ENCODE results near the gene GFOD2.
"Not testable (repeated sequence)": the region's sequence is repeated elsewhere in the genome, so short reads cannot be mapped to it uniquely, and the experiment has no call there.

Gene GFOD2, protein sequence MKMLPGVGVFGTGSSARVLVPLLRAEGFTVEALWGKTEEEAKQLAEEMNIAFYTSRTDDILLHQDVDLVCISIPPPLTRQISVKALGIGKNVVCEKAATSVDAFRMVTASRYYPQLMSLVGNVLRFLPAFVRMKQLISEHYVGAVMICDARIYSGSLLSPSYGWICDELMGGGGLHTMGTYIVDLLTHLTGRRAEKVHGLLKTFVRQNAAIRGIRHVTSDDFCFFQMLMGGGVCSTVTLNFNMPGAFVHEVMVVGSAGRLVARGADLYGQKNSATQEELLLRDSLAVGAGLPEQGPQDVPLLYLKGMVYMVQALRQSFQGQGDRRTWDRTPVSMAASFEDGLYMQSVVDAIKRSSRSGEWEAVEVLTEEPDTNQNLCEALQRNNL

DNA sequence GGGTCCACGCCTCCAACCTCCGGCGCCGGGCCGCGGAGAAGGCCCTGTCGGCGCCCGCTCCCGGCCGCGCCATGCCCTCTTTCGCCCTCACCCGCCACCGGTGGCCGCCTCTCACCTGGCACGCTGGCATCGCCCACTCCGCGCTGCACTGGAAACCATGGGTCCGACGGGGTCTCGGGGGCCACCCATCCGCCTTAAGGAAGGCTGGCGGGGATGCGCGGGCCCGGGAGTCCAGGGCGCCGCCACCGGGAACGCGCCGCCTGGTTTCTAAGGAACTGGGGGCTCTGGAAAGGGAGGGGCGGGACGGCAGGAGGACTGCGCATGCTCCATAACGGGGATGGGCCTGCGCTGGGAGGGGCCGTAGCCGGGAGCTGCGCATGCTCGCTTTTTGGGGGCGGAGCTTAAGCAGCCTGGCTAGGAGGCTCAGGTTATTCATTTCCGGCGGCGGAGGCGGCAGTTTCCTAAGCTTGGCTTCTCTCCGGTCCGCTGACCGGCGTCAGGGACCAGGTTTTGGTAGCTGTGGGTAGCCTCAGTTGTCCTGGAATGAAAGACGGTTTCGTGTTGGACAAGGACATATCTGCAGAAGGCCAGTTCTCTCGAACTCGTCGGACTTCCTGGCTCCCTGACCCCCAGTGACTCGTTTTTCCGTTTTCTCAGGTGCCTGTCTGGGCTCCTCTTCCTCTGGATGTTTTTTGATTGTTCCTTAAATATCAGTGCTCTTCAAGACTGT is at the start of gene GFOD2:
Gene GFOD2, minus strand, starts transcription at position 269 of the 730 bp plus-strand sequence. CDS start 33,601 bp downstream, outside the sequence.
- DNase-seq = peak; percentile 96

DNA sequence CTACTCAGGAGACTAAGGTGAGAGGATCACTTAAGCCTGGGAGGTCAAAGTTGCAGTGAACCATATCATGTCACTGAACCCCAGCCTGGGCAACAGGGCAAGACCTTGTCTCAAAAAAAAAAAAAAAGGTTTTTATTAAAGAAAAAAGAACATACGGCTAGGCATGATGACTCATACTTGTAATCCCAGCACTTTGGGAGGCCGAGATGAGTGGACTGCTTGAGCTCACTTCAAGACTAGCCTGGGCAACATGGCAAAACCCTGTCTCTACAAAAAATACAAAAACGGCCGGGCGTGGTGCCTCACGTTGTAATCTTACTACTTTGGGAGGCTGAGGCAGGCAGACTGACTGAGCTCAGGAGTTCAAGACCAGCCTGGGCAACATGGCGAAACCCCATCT is 48.8 kb upstream of the GFOD2 start:
- no peak for DNase-seq

DNA sequence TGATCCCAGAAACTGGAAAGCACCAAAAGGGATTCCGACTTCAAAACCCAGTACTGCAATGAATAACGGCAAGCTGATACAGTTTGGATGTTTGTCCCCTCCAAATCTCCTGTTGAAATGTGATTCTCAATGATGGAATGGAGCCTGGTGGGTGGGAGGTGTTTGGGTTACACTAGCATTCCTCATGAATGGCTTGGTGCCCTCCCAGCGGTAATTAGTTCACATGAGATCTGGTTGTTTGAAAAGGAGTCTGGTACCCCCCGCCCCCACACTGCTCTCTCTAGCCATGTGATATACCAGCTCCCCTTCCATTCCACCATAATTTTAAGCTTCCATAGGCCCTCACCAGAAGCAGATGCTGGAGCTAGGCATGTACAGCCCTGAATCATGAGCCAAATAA is 47.2 kb upstream of the GFOD2 start:
- no peak for DNase-seq

DNA sequence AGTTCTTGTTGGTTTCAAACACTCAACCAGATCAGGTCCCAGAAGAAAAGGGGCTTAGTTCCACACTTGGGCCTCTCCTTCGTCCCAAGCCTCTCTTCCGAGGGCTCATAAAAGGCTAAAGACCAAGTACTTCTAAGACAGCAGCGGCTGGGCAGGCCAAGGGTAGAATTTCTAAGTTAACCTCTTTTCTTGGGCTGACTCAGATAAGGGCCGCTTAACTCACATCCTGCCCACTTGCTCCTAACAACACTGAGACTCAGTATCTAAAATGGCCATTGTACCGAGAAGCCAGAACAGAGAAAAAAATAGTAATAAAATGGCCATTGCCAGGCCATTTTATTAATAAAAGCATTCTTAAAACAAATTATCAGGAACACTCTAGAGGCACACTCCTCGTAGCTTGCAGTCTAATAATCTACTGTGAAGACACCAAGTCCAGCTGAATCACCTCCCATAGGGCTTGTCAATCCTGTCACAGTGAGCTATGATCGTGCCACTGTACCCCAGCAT is 45.1 kb upstream of the GFOD2 start:
- no peak for DNase-seq

DNA sequence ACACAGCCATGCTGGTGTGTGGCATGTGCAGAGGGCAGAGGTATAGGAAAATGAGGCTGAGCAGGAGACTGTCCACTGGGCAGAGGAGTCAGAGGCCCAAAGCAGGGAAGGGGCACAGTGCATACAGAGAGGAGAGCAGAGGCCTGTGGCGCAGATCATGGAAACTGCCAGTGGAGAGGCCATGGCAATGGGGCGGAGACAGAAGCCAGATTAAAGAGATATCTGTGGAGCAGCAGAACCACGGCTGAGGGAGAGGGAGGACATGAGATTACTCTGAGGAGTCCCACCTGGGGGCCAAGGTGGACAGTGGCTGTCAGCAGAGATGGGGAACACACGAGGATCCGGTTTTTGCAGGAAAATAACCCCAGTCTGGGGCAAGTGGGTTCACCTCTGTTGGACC is 44.0 kb upstream of the GFOD2 start:
- DNase-seq = no peak

DNA sequence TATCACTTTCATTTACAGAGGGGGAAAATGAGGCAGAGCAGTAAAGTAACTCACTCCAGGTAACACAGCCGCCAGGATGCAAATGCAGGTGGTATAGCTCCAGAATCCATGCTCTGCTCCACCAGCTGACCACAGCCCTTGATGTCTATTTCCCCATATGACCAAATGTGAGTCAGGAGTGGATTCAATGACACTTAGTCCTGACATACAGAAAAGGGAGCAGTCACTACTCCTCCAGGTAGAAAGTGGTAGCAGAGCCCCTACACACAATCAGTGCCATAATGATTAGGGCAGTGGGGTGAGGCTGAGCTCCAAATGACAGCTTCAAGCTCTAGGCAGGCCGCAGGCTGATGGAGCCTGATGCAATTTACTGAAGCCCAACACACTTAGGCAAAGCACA is 43.3 kb upstream of the GFOD2 start:
- no peak for DNase-seq

DNA sequence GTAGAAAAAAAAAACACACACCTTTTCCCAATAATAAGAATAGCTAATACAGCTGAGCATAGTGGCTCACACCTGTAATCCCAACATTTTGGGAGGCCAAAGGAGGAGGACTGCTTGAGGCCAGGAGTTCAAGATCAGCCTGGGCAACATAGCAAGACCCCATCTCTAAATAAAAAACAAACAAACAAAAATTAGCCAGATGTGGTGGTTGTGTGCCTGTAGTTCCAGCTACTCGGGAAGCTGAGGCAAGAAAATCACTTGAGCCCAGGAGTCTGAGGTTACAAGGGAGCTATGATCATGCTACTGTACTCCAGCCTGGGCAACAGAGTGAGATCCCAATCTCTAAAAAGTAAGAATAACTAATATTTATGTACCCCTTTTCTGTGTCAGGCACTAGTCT is 42.8 kb upstream of the GFOD2 start:
- no peak for DNase-seq

DNA sequence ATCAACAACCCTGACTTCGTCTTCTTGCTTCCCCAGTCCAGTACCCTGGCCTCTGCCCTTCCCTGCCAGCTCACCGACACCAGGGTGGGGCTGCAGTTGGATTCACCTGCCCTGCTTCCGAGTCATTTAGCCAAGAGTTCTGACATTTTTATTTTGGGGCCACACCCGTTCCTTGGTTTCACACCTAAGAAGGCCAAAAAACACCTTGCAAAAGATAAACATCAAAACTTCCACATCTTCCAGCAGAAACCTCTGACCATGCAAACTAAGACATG is 41.8 kb upstream of the GFOD2 start:
- no peak for DNase-seq

DNA sequence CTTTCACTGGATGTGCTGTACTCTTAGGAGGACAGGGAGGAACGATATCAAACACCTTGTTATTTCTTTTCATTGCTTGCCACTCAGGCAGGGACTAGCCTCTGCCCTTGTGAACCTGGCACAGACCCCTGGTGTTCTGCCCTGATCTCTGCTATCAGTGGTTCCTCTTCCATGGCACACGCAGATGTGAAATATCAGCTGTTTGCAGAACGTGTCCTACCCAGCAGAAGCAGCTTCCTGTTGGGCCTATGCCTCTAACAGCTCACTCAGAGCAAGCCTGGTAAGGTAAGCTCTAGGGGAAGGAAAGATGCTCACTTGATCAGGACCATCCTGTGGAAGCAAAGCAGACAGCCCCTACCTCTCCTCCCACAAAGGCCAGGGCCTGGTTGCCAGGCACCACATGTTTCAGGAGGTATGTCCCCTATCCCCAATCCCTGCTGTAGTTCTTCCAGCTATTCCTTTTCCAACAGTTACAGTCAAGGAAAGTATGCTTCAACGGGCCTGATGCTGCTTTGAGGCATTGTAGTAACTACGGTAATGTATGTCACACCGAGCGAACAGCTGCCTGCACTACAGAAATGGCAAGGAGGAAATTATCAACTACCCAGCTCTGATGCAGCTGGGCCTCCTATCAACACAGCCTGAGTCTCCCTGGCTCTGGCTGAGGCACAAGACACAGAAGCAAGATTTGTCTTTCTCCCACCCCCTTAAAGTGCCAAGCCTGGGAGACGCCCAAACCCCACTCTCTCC is 41.3 kb upstream of the GFOD2 start:
- no peak for DNase-seq

DNA sequence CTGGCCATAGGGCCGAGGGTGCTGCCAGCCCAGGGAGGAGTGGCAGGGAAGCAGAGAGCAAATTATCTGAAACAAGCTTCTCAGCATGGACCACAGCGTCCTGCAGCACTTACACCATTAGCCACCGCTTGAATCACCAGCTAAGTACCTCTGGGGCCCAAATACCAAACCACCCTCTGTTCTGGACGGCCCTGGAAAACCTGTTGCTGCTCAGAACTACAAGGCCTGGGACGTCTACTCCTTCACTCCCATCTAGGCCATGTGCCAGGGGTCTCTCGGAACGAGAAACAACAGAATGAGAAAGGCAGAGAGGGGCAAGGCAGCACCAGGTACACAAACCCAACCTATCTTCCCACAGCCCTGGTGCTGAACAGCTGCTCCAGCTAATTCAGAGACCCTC is 39.9 kb upstream of the GFOD2 start:
- DNase-seq = no peak

DNA sequence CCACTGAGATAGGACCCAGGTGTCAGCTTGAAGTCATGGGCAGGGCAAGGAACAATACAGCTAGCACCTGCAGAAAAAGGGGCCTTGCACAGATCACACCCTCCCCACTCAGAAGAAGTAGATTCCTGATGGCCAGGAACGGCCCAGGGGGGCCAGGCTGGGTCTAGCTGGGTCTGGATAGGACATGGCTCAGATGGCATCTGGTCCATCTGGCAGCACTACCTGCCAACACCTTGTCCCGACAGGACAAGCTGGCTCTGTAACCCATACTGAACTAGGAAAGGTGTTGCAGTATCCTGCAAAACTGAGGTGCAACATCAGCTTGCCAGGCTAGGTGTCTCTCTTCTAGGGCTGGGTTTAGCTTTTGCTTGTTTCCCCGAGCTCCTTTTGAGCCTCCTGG is 38.9 kb upstream of the GFOD2 start:
- DNase-seq = no peak

DNA sequence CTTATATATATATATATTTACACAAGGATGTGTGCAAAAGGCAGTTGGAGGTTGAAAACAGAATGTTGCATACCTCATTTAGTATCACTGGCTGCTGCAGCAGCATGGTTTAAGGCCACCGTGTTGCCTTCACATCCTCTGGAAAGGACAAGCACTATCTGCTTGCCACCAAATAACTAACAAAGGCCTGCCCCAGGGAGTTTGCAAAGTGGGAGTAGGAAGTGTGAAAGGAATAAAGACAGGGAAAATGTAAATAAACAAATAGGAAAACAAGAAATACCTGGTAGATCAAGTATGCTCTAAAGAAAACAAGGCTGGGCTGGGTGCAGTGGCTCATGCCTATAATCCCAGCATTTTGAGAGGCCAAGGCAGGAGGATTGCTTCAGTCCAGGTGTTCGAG is 33.5 kb upstream of the GFOD2 start:
- no peak for DNase-seq

DNA sequence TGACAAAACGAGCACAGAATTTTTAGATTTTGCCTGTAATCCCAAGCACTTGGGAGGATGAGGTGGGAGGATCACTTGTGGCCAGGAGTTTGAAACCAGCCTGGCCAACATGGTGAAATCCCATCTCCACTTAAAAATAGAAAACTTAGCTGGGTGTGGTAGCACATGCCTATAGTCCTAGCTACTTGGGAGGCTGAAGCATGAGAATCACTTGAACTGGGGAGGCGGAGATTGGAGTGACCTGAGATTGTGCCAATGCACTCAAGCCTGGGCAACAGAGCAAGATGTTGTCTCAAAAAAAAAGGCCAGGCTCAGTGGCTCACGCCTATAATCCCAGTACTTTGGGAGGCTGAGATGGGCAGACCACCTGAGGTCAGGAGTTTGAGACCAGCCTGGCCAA is 32.2 kb upstream of the GFOD2 start:
- not testable (repeated sequence) for DNase-seq

DNA sequence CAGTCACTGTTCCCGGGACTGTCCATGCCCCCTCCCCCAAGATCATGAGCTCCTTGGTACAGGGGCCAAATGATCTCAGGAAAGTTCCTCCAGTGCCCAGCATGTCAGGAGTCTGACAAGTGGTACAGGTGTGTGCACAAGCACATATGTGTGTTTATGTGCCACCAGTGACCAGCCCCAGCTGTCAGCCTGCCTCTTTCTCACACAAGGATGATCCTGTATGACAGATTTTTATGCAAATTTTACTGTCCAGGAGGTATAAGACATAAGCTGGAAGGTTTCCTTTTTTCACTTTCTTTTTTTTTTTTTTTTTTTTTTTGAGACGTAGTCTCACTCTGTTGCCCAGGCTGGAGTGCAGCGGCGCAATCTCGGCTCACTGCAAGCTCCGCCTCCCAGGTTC is 31.4 kb upstream of the GFOD2 start:
- no peak for DNase-seq

DNA sequence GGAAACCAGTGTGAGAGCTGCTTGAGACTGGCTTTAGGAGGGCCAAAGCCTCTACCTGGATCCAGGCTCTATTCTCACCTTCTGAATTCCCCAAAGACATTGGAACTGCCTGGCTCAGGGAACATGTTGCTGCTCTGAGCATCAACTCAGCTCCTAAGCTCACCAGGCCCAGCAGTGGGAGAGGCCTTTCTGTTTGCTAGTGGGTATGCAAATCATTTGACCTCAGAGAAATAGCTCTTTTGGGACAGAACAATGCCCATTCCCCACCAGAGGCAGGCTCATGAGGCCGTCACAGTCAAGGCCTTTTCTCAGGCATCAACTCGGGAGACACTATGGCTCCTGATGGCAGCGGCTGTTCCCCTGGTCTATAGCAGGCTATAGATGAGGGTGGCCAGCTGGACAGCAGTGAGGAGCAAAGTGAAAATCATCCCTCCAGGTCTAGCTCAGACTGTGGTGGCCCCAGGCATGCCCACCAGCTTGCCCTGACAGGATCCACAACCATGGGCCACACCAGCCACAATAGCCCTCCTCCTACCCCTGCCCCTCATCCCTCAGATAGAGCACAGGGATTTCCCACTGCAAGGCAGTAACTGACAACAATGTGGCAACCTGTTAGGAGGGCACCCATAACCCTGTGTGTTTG is 30.4 kb upstream of the GFOD2 start:
- DNase-seq = no peak

DNA sequence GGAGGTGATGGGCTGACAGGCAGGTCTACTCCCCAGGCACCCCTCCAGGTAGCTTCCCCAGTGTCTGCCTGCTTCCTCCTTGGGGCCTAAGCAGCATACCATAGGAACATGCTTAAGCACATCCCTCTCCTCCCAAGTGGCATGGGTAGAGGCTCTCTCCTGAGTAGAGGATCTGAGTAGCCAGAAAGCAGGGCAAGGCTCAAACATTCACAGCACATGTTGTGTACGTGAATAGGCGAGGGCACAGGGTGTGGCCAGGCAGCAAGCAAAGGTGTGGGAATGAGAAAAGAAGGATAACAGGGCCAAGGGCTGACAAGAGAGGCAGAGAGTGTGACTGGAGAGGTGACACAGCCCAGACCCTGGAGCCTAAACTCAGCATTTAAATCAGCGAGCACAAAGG is 29.7 kb upstream of the GFOD2 start:
- no peak for DNase-seq

DNA sequence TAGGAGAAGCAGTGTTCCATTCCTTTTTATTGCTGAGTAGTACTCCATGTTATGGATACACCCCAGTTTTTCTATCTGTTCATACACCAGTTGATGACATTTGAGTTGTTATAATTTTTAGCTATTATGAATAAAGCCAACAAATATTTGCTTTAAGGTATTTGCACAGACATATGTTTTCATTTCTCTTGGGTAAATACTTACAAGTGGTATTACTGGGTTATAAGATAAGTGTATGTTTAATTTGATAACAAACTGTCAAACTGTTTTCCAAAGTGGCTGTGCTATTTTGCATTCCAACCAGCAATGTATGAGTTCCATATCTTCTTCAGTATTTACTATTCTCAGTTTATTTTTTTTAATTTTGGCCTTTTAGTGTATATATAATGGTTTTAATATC is 27.7 kb upstream of the GFOD2 start:
- no peak for DNase-seq

DNA sequence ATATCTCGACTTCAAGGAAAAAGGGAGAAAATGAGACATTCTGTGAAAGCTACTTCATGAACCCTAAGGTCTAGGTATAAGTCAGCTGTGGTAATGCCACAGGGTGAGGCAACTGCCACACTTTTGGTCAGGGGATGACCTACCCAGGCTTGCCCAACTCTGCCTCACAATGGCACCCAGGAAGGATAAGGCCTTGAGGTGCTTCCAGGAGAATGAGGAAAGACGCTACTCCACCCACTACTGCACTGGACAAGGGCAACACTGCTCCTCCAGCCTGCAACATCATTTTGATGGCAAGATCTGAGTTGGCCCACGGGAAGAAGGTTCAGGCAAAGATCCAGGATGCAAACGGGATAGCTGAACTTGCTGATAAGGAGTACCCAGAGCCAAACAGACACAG is 22.0 kb upstream of the GFOD2 start:
- DNase-seq = no peak

DNA sequence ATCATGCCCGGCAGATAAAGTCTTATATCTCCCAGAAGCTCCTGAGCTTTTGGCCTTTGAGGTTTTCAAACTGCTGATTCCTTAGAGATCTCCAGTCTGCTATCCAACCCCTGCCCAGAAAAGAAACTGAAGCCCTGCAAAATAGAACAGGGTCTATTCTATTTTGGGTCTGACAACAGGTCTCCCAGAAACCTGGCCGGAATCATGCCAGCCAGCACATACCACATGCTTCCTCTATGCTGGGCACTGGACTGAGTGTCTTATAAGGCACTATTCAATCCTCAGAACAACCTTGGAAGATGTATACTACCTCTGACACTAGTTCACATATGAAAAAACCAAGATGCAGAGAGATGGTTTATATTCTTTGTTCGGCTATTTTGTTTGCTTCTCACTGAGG is 21.3 kb upstream of the GFOD2 start:
- no peak for DNase-seq

DNA sequence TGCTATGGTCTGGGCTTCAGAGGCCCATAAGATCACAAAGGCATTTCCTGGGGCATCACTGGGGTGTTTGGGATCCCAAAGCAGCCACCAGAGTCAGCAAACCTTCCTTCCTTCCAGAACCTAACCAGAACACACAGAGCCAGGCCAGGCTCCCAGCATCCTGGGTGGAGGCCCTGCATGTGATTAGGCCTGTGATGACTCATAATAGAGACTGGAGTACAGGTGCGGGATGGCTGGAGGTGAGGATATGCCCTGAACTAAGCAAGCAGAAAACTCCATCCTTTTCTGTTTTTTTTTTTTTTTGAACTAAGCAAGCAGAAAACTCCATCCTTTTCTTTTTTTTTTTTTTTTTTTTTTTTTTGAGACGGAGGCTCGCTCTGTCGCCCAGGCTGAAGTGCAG is 17.7 kb upstream of the GFOD2 start:
- no peak for DNase-seq

DNA sequence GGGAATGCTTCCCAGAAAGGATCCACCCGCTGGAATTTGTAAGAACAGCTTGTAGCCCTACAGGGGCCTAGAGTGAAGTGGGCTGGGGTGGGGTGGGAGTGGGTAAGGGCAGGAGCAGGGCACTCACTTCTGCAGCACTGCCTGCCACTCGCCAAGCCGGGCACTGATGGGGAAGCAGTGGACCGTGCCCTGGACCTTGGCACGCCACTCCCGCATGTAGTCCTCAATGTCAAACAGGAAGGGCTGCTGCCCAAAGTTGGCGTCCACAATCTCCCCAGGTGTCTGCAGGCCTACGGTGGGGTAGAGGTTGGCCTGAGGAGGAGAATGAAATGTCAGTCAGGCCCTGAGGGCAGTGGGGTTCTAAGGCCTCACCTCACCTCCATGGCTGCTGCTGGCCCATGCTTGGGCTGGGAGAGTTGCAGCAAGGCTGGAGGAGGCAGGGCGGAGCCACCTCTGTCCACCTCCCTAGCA is 15.7 kb upstream of the GFOD2 start:
- no peak for DNase-seq

DNA sequence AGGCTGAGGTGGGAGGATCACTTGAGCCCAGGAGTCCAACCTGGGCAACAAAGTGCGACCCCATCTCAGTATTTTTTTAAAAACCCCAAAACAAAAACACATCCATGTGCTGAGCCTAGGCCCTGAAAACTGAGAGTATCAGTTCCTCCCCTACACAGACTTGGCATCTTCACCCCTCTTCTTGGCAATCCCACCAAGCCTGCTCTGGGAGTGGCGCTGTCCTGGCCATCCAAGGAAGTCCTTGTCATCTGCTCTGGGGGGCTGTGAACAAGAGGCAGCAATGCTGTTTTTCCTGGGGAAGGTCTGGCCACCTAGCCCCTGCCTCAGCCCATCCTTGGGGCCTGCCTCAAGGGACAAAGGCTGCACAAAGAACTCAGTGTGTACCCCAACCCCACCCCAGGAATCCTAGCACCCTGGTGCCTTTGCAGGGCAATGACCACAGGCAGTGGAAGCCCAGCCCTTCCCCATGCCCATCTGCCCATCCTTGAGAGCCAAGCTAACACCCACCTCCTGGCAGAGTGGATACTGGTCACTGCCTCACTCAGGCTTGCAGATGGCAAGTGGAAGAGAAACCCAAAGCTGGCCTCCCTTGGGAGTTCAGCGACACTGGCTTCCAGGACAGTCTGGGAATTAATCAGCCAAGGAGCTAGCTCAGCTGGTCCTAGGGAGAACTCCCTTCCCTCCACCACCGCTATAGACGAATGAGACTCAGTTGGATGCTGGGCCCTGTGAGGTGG is 14.8 kb upstream of the GFOD2 start:
- DNase-seq = no peak

DNA sequence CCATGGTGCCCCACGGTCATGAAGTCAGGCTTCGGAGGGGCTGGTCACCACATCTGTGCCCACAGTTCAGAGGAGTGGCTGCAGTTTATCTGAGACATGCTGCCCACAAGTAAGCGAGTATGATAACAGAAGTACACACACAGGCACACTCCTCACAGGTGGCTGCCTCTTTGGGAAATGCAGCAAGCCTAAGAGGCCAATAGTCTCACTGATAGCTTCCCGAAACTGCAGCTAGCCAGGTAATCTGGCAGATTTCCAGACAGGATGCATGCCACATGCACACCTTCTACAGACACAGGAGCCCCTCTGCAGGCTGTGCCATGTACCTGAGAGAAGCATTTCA is 12.6 kb upstream of the GFOD2 start:
- no peak for DNase-seq
